NCI-H128 (cell line): ENCODE measurements around the gene LYPLAL1.
"Not testable (repeated sequence)": the region's sequence is repeated elsewhere in the genome, so short reads cannot be mapped to it uniquely, and the experiment has no call there.

ENCODE experiments used
- DNase-seq: peaks from one replicate; lab custom pipeline; 2025; ENCODE audit not compliant: unreplicated experiment; lab: John Stamatoyannopoulos, UW

Gene LYPLAL1

DNA sequence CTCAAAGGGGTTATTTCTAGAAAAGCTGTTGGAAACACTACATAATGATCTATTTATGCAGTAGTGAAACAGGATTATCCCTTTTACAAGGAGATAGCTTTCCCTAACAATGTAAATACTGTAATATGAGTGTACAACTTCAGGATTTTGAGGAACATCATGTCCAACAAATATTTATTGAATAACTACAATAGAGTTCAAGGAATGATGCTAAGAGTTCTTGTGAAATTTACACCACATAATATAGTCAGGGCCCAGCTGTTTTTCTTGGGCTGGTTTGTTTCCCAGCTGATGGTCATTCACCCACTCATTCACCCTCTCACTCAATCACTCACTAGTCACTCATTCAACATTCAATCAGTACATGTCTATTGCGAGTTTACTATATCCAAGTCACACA lies 12.3 kb upstream of the LYPLAL1 start:
- DNase-seq, result no peak

DNA sequence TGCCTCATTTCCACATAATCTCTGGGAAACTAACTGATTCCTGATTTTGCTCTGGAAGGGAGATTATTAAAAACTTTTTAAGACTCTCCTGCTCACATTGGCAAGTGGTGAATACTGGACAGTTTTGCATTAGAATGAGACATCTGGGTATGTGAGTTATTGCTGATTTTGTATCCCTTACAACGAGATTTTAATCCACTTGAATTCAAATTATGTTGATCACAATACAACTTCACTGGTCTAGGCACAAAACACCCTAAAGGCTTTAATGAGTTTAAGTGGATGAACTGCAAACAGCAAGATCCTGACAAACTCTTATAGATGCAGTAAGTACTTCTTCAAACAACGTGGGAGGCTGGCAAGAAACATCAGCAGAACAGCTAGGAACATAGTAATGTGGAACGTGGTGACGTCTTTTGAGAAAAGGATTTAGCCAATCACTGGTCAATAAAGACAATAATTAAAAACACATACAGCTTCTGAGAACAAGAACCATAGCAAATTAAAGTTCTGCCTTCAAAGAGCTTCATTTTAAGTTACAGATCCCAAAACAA lies 10.2 kb upstream of the LYPLAL1 start:
- no peak for DNase-seq

GRCh38 chr1:219171192-219171935 lies 2.3 kb upstream of the LYPLAL1 start:
- no peak for DNase-seq

- DNase-seq, result no peak
Observed at GRCh38 chr1:219172821-219173220, 857 bp upstream of the LYPLAL1 start.

- no peak for DNase-seq
Observed at GRCh38 chr1:219173434-219173757, 282 bp upstream of the LYPLAL1 start.

GRCh38 chr1:219174460-219175211 lies 958 bp downstream of the LYPLAL1 start:
- DNase-seq, result no peak

DNA sequence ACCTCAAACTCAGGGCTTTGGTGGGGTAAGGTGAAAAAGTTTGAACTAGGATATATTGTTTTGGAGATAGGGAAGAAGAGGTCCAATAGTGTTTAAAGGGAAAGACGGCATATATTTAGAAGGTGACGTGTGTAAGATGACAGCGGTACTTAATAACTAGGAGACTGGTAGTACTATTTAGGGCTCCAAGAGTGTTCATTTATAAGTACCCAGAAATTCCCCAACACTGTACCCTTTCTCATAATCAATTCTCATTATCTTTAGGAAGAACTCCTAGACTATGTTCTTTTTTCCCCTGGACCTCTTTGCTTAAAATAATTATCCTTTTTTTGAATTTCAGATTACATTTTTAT lies 1.5 kb downstream of the LYPLAL1 start:
- no peak for DNase-seq

DNA sequence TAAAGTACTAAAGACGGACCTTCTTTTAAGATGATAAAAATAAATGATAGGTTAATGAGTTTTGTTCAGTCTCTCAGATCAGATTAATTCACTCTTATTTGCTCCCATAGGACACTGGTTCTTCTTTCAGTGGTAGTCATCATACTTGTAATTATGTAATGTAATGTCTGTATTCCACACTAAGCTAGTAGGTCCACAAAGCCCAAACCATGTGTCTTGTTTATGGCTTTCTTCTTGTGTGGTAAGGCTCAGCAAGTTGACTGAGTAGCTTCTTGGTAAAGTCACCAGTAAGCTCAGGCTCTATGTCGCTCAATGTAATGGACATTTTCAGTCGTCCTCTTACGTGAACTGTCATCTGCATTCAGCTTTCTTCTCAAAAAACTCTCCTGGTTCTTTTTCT lies 2.5 kb downstream of the LYPLAL1 start:
- no peak for DNase-seq

- no peak for DNase-seq
Observed at GRCh38 chr1:219177363-219177762, 3.7 kb downstream of the LYPLAL1 start.

DNA sequence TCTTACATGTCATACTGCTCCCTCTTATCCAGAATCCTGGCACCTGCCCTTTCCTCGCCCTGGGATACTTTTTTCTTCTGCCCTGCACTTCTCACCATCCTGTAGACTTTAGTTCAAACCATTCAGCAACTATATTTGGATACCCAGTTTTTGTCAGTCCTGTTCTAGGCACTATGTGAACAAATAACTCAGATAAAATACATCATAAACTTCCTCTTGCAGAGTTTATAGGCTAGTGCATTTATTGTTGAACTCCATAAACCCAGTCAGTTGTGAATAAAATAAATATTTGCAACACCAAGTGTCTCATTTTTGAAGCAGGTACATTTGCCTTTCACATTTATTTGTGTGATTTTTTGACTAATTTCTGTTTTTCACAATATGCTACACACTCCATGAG lies 4.3 kb downstream of the LYPLAL1 start:
- no peak for DNase-seq

DNA sequence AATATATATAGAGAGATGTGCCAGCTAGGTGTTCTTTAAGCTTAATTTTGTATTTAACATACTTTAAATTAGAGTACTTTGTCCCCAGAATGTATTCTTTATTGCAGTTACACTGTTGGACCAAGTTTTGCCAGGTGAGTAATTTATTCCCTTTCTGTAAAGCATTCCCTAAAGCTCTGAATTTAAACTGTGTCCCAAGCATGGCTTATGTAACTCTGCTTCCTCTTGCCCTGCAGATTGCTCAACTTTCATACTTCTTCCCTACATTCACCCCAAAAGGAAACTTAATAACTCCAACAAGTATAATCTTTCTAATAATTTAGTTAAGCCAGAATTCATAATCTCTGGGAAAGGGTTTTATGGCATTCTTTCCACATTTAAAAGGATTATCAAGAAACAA lies 5.6 kb downstream of the LYPLAL1 start:
- DNase-seq, result no peak

DNA sequence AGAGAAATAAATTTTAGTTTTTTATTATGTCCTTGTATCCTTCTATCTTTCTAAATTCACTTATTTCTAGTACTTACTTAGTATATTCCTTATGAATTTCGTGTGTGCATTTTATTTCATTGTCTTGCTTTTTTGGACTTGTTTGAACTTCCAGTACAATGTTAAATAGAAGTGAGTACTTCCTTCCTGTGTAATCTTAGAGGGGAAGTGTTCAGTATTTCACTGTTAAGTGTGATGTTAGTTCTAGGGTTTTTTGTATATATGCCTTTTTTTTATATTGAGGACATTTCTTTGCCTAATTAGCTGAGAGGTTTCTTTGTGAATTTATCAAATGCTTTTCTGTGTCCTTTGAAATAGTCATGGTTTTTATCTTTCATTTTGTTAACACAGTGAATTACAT lies 10.7 kb downstream of the LYPLAL1 start:
- no peak for DNase-seq

DNA sequence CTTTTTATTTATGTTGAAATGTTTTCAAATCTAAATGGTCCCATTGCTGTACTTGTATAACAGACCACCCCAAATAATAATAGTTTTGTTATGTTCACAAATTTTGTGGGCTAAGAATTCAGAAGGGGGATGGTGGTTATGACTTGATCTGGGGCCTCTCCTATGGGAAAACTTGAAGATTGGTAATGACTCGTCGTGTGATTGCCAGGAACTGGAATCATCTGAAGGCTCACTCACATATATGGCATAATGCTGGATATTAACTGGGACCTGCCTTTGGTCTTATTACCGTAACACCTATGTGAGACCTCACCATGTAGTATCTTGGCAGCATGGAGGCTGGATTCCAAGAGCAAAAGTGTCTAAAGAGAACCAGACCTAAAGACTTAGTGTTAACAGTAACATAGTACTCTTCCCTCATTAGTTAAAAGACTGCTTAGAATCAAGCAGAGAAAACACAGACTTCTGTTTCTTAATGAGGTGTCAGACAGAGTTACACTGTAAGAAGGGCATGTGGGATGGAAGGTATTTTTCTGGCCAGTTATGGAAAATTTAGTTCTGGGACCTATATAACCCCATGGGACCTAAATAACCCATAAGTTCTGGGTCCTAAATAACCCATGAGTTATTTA lies 11.9 kb downstream of the LYPLAL1 start:
- no peak for DNase-seq

DNA sequence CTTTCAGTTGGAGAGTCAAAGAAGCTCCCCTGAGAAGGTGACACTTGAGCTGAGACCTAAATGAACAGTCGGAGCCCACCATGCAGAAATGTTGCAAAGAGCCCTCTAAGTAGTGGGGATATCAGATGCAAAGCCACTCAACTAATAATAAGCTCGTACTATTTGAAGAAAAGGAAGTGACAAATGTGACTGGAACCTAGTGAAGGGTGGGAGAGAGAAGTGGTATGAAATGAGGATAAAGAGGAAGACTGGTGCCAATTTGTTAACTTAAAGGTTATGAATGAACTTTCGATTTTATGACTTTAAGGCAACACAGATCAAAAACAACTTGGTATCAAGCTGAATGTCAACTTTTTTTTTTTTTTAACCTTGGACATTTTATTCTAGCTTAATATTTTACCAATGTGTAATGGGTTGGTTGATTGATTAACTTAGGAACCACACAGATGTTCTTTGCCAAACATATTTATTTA lies 14.7 kb downstream of the LYPLAL1 start:
- no peak for DNase-seq

GRCh38 chr1:219189021-219189824 lies 15.5 kb downstream of the LYPLAL1 start:
- DNase-seq, result no peak

DNA sequence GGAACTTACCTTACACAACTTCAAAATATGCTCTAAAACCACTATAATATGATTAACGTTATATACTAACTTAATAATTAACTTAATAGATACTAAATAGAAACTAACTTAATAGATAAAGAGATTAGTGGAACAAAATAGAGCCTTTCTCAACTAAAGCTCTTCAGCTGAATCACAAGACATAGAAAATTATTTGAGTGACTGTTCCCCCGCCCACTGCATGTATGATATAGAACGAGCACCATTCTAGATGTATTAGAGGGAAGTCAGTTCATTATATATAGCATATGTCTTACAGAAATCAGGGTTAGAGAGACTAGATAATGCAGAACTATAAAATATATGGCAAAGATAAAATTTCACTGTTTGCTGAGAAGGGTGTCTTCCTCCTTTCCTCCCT lies 16.3 kb downstream of the LYPLAL1 start:
- no peak for DNase-seq

GRCh38 chr1:219190605-219191004 lies 16.9 kb downstream of the LYPLAL1 start:
- DNase-seq, result no peak

DNA sequence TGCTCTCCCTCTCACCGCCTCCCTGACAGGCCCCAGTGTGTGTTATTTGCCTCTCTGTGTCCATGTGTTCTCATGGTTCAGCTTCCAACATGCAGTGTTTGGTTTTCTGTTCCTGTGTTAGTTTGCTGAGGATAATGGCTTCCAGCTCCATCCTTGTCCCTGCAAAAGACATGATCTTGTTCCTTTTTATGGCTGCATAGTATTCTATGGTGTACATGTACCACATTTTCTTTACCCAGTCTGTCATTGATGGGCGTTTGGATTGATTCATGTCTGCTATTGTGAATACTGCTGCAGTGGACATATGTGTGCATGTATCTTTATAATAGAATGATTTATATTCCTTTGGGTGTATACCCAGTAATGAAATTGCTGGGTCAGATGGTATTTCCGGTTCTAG lies 22.2 kb downstream of the LYPLAL1 start:
- DNase-seq, result not testable (repeated sequence)

DNA sequence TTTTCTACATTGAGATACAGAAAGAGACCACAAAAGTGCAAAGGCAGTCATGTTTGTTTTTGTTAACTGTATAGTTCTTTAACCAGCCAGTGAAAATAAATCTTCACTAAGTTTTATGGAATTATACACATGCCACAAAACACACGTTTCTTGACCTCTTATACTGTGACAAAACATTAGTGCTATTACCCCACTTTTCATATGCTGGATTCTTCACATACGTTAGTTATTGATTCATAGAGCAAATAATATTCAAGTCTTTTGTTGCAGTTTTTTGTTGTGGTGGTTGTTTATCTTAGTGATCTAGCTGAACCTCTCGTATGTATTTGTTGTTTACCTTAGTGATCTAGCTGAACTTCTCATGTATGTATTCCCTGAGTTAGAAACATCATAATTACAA lies 28.0 kb downstream of the LYPLAL1 start:
- no peak for DNase-seq

- DNase-seq, result no peak
Observed at GRCh38 chr1:219202567-219202966, 28.9 kb downstream of the LYPLAL1 start.

DNA sequence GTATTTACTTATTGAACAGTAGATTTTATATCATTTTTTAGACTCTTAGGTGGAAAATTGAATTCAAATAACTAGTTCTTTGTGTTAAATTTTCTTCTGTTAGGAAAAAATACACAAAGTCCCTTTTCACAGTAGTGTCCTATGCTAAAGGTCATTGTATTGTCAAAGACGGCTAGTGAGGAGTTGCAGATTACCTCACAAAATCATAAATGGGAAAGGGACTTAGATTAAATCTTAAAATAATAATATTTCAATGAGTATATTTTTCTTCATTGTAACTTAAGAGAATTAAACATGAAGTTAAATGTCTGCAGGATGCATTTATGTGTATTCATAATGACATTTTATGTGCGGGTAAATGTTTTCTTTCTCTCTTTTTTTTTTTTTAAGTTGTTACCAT lies 32.7 kb downstream of the LYPLAL1 start:
- no peak for DNase-seq
